Measurements from ENCODE around the gene RPA3.

RPA3 gene

DNA sequence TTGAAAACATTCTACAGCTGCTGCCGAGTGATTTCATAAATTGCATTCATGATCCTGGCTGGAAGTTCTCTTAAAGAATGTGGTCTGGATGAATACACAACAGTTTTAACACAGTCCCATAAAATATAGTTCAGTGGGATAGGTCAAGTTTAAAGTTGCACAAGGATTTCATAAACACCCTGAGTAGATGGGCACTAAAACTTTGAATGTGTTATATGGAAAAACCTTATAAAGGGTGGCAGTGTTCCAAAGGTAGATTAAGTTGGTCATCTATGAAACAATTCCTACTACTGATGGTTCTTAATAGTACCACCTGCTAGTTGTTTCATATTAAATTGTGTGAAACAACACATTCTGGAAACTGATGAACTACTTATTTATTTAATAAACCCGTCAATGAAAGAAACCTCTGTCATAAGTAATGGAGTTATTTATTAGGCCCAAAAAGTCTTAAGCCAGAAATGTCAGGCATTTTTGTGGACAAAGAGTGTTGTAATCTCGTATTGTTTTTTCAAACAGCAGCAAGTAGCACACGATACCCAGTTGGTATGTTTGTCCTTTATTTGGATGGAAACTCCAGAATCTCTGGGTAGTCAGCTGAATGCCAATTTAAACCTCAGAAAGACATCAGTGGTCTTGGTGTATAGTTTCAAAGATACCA lies 14.3 kb upstream of the RPA3 start:
- DNase-seq (ENCODE audit: low spot score): no peak

DNA sequence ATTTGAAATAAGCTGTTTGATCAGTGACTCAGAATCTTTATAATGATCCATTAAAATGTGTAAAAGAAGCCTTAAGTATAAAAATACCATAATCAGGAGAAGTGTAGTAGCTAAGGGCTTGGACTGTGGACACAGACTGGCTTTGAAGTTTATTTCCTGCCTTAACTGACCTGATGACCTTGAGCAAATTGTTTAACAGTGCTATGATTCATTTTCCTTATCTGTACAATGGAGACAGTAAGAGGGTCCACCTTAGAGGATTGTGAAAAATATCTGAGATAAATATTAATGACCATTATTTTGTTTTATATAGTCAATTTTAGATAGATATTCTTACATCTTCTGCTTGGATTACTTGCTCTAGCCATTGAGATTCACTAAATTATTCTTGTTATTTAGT lies 13.3 kb upstream of the RPA3 start:
- DNase-seq (ENCODE audit: low spot score): no peak

DNA sequence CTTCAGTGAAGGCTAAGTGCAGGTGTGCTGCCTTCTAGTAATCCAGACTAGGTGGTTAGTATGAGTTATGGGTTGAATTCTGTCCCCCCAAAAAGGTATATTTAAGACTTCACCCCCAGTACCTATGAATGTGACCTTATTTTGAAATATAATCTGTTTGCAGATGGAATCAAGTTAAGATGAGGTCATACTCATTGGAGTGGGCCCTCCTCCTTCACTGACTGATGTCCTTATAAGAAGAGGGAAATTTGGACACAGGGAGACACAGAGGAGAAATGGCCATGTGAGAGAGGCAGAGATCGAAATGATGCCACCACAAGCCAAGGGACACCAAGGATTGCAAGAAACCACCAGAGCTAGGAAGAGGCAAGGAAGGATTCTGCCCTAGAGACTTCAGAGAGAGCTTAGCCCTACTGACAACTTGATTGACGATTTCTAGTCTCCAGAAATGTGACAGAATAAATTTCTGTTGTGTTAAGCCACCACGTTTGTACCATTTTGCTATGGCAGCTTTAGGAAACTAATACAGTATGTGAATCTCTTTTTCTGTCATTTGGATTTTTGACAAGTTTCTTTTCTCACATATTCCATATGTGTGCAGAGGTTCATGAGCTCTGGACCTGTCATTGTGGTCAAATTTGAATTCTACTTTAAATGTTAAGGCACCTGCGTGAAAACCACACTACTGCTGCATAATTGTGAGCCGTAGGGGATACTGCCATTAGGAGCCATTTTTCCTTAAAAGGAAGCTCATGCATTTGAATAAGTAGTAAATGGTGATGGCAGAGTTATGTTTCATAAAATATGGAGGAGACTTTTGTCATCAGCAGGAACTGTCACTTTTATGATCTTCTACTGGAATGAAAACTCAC lies 2.6 kb upstream of the RPA3 start:
- no peak for DNase-seq (ENCODE audit: low spot score)

DNA sequence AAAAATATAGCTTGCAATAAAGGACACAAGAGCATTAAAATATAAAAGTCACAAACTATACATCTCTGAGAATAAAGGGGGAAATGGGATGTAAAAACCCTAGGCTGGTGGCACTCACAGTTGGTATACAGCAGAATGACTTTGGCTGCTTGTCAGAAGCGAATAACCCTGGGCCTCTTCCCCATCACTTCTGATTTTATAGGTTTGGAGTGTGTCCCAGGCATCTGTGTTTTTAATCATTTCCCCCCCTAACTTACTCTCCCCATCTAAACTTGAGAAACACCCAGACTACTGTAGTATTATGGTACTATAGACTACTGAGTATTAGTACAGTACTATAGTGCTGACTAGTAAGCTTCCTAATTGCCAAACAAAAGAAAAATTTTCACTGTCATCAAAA lies 1.8 kb upstream of the RPA3 start:
- DNase-seq (ENCODE audit: low spot score): no peak

DNA sequence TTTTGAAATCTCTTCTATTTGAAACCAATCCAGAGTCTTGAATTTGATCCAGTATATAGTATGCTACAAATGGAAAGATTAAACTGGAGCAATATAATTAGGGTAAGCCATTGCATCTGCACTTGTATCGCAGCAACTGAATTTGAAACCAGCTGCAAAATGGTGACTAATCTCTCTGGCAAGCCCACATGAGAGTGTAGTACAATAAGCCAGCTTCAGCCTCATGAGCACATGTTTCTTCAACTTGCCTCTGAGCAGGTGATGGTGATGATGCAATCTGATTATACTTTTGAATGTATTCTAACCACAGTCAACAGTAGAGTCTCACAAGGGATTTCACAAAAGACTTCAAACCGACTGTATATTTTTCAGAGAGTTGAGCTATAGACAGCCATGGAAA lies 829 bp upstream of the RPA3 start:
- DNase-seq (ENCODE audit: low spot score): peak; percentile 45

DNA sequence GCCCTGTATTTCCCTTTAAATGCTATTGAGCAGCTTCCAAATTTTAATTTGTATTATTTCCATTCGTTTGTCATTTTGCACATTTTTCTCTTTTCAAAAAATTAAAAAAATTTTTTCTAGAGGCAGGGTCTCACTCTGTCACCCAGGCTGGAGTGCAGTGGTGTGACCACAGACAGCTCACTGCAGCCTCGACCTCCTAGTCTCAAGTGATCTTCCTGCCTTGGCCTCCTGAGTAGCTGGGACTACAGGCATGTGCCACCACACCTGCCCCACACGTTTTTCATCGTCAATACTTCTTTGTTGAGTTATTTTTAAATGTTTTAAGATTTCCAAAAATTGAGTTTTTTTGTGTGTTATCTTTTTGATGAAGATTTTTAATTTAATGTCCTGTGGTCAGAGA lies 4.7 kb downstream of the RPA3 start:
- DNase-seq (ENCODE audit: low spot score): no peak

DNA sequence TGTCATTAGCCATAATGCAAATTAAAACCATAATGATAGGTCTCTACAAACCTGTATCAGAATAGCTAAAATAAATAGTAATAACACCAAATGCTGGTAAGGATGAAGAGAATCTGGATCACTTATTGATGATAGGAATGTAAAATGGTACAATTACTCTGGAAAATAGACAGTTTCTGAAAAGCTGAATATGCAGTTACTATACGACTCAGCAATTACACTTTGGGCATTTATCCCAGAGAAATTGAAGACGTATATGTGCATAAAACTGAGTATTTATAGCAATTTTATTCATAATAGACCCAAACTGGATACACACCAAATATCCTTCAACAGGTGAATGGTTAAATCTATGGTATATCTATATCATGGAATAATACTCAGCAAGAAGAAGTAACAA lies 7.9 kb downstream of the RPA3 start:
- no peak for DNase-seq (ENCODE audit: low spot score)

DNA sequence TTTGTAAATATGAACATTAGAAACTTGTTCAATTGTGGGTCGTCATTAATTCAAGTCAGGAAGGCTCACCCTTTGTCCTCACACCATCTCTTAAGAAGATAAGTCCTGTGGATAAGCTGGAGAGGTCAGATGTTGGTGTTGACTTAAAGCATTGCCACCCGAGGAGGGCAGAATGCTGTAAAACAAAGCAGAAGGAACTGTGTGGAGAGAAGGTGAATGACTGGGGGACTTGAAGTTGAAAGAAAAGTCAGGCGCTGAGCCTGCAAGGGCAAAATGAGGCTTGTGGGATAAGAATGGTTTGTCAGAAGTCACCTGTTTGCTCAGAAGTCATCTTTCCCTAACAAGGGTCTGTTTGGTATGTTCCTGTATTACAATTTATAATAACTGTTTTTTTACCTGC lies 9.1 kb downstream of the RPA3 start:
- DNase-seq (ENCODE audit: low spot score): no peak

DNA sequence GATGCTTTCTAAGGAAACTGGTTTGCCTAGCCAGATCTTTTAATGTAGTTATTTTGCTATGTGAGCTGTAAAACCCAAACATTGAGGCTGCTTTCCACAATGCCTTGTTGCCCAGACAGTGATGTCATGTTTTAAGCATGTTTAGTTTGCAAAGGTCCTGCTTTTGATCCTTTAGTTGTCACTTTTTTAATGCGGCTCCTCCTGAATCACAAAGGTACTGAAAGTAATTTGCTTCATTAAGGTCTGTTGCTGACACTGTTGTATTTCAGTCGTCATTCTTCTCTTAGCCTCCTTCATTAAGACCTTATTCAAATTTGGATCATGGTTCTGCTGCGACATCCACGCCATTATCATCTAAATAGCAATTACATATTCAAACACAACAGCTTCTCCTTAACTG lies 10.6 kb downstream of the RPA3 start:
- no peak for DNase-seq (ENCODE audit: low spot score)

DNA sequence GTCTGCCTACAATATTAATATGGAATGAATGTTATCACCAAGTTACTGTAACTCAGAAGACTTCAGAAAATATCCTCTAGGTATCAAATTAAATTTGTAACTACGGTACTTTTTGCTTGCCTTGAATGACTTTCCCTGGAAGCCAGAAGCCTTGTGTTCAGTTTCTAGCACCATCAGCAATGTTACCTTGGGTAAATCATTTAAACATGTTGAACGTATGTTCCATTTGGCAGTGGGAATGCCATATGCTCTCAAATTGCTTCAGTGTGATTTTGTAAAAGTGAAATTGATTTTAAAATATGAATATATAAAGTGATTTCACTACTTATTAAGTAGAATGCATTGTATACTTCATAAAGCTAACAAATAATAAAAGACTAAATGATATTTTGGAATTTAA lies 11.2 kb downstream of the RPA3 start:
- DNase-seq (ENCODE audit: low spot score): no peak

DNA sequence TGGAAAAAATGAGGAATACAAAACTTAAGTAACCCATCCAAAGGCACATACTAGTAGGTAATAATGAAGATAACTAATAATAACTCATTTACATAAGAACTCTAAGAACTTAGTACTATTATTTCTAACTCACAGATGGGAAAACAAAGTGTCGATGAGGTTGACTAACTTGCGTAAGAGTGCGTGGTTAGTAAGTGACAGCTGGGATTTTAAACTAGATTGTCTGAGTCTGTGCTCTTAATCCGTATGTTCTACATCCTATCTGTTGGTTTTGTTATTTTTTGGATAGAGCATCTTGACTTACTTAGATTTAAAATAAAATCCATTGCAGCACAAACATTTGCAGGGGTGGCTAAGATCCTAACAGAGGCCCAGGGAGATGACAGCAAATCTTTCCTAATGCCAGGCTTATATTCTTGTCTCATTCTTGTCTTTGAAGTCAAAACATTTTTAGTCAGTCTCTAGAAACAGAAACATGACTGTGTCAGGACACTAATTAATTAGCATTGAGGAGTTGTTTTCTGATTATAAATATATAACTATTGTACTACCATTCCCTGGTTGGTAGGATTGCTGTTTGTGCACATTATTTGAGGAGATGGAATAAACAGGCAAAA lies 11.7 kb downstream of the RPA3 start:
- DNase-seq (ENCODE audit: low spot score): no peak

DNA sequence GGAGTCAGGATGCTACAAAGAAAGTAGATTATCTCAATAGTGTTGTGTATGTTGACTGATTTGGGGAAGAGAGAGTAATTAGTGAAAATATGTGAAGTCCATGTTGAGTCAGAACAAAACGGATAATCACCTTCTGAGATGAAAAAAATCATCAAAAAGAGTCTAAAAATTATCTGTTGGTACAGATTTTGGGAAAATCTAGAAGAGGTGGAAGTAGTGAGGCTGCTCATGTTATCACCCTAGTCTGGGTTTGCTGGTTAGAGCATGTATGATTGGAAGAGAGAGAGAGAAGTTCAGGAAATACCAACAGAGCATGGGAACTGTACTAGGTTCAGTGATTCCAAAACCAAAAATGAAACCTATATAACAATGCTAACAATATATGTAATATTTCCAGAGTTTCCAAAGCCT lies 12.3 kb downstream of the RPA3 start:
- no peak for DNase-seq (ENCODE audit: low spot score)

DNA sequence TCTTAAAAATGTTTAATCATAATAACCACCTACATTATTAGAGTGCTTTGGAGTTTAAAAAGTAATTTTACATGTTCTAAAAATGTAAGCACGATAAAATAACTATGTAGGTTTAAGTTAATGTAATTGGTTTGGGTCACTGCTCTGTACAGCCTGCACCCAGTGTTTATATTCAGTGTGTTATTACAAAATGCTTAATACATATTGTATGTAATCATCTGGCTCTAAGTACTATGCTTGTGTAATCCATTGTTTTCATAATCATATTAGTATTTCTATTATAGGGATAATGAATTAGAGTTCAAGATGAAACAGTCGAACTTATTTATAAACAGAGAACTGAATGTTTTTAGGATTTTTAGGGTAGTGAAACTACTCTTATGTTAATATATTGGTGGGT lies 13.1 kb downstream of the RPA3 start:
- no peak for DNase-seq (ENCODE audit: low spot score)

DNA sequence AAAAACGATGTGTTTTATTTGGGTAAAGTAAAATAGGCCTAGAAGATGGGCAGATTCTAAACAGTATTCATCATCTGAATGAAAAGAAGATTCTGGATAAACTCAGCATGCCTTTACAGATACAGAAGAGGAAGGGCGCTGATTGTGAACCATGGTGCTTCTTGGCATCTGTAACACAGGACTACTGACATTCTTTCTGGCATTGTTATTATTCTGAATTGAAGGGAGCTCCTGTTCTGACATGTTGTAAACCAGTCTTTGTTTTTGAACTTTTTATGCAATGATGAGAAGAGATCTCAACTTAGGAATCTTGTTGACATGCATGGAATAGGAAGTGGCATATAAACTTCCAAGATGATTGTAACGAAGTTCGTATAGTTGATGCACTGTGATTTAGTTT lies 13.5 kb downstream of the RPA3 start:
- DNase-seq (ENCODE audit: low spot score): no peak

DNA sequence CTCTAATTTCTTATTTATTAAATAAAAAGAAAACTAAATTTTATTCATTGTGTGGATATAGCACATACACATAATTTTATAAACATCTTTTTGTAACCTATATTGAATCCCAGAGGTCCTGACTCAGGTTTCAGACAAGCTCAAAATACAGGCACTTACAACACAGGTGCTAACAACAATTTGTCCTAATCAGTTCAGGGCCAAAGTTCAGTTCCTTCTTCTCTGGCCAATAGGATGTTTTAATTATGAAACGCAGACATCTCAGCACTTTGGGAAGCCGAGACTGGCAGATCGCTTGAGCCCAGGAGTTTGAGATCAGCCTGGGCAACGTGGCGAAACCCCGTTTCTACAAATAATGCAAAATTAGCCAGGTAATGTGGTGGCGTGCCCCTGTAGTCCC lies 15.0 kb downstream of the RPA3 start:
- DNase-seq (ENCODE audit: low spot score): no peak

DNA sequence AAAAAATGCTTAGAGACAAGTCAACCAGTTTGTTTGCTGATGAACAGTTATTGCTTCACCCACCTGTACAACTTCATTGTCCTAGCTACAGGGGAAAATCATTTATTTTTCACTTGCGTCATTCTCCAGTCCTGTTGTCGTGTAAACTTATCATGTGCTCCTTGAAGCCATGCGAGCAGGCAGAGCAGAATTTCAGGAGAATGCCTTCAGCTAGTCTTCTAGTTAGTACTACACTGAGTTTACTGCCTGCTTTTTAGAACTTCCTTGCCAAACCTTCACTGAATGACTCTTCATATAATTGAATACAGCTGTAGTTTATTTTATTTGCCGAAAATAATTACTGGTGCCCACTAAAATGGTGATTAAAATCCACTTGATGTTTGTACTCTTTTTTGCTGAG lies 15.6 kb downstream of the RPA3 start:
- DNase-seq (ENCODE audit: low spot score): no peak

DNA sequence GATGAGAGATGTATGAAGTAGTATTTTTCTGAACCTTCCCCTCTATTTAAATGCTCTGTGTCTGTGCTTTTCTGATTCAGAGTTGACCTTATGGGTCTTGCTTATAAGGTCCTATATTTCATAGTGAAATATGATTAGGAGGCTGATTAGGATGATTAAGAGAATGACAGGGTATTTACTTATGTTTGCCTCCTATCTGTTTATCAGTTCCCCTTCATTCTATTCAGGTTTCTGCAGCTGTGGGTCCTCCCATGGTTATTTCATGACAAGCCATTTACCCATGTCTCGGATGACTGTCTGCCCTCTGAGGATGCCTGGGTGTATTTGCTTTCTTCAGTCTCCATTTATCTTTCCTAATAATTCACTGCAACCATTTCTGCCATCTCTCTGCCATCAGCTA lies 16.9 kb downstream of the RPA3 start:
- peak; percentile 71 for DNase-seq (ENCODE audit: low spot score)

DNA sequence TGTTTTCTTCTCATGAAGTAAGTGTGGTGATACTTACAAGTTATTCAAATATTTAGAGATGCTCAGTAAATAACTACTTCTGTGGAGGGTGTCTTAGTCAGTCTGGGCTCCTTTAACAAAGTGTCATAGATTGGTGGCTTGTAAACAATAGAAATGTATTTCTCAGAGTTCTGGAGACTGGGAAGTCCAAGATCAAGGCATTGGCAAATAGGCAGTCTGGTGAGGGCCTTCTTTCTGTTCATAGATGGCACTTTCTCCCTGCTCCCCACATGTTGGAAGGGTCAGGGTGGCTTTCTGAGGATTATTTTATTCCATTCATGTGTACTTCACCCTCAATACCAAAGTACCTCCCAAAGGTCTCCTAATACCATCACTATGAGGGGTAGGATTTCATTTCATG lies 18.4 kb downstream of the RPA3 start:
- DNase-seq (ENCODE audit: low spot score): no peak

DNA sequence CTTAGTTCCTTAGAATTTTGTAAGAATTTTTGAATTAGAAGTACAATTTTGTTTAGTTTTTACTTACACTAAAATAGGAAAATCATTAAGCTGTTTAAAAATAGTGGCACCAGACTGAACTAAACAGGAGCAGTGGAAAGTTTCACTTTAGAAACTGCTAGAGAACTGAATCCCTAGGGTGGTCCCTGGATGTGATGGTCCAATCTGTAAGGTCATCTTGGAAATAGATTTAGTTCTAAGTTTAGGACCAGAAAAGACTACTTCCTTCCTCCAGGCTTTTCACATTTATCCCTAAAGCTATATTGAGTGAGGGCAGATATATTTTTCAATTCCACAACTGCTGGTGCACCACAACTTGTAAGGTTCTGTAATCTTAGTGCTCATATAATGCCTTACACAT lies 19.0 kb downstream of the RPA3 start:
- no peak for DNase-seq (ENCODE audit: low spot score)

DNA sequence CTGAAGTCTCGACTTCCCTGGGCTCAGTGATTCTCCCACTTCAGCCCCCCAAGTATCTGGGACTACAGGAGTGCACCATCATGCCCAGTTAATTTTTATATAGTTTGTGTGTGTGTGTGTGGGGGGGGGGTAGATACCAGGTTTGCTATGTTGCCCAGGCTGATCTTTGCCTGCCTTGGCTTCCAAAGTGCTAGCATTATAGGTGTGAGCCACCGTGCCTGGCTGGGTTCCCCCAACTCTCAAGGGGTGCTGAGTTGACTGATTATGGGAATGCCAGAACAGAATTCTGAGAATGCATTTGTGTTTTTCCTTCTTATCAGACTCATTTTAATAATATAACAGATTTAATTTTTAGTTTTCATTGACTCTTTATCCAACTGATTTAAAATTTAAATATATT lies 19.5 kb downstream of the RPA3 start:
- no peak for DNase-seq (ENCODE audit: low spot score)

DNA sequence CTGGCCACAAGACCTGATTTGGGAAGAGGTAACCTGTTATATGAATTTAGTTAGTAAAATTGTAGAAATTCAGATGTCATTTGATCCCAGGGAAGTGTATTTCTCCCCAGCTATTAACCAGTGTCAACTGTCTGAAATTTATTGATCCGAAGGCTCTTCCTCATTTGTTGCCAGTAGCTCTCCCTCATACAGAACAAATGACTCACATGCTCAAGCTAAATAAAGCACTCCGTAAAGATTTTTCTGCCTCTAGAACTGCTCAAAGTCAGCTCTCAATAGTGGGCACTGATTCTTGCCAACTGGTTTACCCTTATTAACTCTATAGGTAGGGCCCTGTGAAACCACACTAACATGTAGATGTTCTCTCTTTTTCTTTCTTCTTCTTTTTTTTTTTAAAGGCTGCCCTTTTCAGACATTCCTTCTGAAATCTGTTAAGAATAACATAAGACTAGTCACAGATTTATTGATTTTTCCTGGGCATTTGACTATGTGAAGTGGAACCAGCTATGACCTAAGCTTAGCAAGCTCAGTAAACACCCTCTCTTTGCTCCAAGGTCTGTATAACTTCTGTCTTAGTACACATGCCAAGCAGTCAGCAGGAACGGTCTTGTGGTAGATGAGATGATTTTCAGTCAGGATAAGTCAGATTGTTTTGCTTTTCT lies 21.8 kb downstream of the RPA3 start:
- DNase-seq (ENCODE audit: low spot score): no peak

DNA sequence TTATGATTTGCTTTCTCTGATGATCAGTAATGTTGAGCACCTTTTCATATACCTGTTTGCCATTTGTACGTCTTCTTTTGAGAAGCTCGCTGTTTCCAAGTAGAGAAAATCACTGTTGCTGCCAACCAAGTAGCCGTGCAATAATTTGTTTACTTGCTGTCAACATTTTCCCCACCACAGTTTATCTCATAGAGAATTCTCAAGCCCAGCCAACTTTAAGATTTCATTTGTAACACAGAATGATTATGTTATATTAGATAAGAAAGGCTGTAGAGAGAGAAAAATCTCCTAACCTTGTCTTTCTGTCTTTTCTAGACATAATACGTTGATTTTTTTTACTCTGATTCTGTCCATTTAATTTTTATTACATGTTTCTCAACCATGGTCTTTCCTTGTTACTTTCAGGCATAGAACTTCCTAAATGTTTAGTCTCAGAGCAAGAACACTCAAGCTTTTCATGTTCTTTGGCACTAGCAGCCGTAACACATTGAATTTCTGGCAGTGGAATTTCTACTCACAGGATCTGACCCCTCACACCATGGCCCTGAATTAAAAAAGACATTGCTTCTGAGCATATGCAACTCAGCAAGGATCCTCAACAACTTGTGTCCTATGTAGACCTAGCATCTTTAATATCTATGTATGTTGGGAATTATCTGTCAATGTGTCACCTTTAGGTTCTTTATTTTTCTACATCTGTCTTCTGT lies 23.1 kb downstream of the RPA3 start:
- DNase-seq (ENCODE audit: low spot score): no peak
